Tongue (tissue), 2 donors: ENCODE data around the gene USP6NL. TPM values are rescaled to one million over a fixed set of nuclear protein-coding genes. Genes with fewer than 3 reads are reported as not detected.
A peak's percentile ranks its signal among the peaks of the same experiment; 100 is the strongest.
"Not testable (repeated sequence)": the region's sequence is repeated elsewhere in the genome, so short reads cannot be mapped to it uniquely, and the experiment has no call there.

Source experiments
- DNase-seq: peaks from one replicate; pipeline ENCODE4 v3.0.0-alpha.2; 2015
- total RNA-seq: library from RNA; depleted of rRNA; stranded (reverse); fragments of >200 nt; gene quantifications from one replicate; pipeline ENCODE4 v1.2.3, GENCODE V29; 2014

The USP6NL gene
- total RNA-seq, 1 donor from 2014 or later: 15.4 TPM

DNA sequence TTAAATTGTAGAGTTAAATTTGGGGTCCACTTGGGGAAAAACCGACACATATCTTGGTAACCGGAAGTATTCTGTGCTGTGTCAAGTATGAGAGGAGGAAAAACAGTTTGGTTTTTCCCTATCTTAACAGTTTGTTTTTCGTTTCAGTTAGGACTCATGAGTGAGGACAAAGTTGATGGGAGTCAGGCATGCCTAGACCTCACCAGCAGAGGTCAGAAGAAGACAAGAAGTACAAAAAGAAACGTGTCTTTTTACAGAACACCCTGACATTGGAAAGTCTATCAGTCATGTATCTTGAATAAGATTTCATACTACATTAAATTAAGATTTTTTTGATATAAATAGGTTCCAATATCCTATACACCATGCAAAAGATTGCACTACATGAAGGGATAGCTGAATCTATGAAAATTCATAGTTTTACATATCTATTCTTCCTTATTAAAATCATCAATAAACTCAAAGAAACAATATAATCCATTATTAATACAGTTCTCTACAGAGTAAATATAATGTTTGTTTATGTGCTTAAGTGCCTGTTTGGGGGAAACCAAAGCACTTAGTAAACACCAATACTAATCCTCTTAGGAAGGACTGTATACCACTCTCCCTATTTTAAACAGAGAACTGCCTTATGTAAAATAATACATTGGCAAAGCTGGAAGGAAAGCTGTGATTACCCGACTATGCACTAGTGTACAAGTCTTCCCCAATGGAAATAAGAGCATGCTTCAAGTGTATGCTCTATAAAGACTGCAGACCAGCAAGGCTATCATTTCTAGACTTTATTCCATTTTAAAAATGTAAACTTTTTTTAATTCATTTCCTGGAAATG lies 95.6 kb downstream of the USP6NL start:
- DNase-seq: peak; percentile 82

DNA sequence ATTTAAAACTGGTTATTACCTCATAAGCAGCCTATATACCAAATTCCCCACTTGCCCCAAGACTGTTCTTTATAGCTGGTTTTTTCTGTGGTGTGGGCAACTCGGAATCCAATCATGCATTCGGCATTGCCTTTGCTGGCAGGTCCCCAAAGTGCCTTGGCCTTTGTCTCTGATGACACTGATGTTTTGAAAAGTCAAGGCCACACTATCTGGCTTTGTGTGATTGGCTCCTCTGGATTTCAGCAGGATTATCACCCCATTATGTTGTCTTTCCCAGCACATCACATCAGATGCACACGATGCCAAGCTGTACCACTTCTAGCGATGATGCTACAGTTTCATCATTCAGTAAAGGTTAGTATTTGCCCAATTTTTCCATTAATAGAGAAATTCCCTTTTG lies 97.7 kb downstream of the USP6NL start:
- no peak for DNase-seq

GRCh38 chr10:11512596-11512995 lies 98.9 kb downstream of the USP6NL start:
- DNase-seq: no peak

- no peak for DNase-seq
These were observed 100.1 kb downstream of the USP6NL start for GRCh38 chr10:11511321-11511720.

DNA sequence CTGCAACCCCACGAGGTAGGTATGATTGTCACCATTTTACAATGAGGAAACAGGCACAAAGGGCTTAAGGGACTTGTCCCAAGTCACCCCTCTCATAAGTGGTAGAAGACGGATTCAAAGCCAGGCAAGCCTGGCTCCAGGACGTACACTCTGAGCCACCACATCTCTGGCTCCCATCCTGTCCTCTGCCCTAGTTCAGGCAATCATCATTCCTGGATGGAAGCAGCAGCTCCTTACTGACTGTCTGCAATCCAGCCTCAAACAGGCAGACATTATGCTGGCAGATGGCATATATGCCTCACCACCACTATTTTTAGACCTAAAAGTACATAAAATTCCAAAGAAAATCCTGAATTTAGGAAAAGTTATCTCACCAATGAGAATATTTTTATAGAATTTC lies 100.7 kb downstream of the USP6NL start:
- no peak for DNase-seq

- DNase-seq: no peak
These were observed 101.2 kb downstream of the USP6NL start for GRCh38 chr10:11510281-11510680.

DNA sequence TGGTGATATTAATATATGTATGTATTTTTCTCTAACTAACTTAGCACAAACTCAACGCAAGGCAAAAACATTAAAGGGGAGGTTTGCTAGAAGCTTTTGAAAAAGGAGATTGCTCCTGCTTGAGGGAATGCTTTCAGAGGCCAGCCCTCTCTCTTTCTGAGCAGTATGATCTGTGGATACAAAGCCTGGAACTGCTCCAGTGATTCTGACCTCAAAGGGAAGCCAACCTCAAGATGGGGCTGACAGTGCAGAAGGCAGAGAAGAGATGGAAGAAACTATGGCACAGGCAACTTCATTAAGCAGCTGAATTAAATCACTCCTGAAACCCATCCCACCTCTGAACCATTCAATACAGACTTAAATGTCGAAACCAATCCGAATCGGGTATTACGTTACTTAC lies 102.4 kb downstream of the USP6NL start:
- no peak for DNase-seq

GRCh38 chr10:11506247-11506789 lies 105.1 kb downstream of the USP6NL start:
- no peak for DNase-seq

DNA sequence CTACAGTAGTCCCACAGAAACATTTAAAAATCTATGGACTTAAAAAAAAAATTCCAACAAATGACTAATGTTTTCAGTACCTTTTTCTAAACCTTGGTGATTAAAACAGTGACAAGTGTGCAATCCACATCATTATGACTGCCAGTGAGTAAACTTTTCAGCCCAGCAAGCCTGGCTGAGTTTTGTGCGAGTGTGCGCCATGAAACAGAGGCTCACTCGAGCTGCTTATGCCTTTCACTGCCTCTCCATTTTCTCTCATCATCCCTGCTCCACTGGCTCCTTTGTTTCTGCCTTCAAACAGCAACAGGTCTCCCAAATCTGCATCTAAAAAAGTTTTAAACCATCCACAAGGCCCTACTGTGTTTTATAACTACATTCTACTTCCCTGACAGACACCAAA lies 105.8 kb downstream of the USP6NL start:
- DNase-seq: no peak

DNA sequence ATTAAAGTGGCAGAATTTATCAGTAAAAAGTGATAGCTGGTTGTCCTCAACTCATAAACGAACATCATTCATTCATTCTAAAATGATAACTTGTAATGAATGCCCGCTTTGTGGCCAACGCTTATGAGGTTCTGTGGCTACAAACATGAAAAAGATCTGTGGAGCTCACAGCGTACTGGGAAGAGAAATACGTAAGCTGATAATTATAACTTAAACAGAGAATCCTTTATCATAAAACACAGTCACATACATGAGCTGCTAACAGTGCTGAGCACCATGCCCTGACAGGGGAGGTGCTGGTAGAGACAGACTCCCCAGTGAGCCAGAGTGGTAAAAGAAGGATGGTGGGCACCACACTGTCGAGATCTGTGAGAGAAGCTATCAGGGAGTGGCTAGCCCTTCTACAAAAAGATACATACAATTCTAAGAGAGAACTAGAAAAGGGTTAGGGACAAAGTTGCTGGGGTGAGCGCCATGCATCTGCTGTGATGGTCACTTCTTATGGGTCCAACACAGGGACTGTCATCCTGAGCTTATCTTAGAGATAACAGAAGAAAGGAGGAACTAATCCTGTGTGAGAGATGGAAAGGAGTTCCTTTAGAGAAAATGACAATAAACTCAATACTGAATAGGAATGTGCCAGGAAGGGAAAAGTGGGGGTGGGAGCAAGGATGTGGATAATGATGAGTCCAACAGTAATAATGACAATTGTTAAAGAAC lies 106.7 kb downstream of the USP6NL start:
- DNase-seq: no peak

GRCh38 chr10:11501600-11501999 lies 109.8 kb downstream of the USP6NL start:
- DNase-seq: no peak

GRCh38 chr10:11499425-11500071 lies 111.9 kb downstream of the USP6NL start:
- no peak for DNase-seq

GRCh38 chr10:11498399-11498798 lies 113.1 kb downstream of the USP6NL start:
- no peak for DNase-seq

DNA sequence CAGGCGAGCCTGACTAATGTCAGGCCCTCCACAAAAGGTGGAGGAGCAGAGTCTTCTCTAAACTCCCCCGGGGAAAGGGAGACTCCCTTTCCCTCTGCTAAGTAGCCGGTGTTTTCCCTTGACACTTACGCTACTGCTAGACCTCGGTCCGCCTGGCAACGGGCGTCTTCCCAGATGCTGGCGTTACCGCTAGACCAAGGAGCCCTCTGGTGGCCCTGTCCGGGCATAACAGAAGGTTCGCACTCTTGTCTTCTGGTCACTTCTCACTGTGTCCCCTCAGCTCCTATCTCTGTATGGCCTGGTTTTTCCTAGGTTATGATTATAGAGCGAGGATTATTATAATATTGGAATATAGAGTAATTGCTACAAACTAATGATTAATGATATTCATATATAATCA lies 116.5 kb downstream of the USP6NL start:
- not testable (repeated sequence) for DNase-seq

GRCh38 chr10:11493646-11494045 lies 117.8 kb downstream of the USP6NL start:
- DNase-seq: no peak

GRCh38 chr10:11491087-11491486 lies 120.4 kb downstream of the USP6NL start:
- DNase-seq: no peak

- no peak for DNase-seq
These were observed 121.9 kb downstream of the USP6NL start for GRCh38 chr10:11489591-11489990.

GRCh38 chr10:11488126-11488525 lies 123.3 kb downstream of the USP6NL start:
- no peak for DNase-seq

DNA sequence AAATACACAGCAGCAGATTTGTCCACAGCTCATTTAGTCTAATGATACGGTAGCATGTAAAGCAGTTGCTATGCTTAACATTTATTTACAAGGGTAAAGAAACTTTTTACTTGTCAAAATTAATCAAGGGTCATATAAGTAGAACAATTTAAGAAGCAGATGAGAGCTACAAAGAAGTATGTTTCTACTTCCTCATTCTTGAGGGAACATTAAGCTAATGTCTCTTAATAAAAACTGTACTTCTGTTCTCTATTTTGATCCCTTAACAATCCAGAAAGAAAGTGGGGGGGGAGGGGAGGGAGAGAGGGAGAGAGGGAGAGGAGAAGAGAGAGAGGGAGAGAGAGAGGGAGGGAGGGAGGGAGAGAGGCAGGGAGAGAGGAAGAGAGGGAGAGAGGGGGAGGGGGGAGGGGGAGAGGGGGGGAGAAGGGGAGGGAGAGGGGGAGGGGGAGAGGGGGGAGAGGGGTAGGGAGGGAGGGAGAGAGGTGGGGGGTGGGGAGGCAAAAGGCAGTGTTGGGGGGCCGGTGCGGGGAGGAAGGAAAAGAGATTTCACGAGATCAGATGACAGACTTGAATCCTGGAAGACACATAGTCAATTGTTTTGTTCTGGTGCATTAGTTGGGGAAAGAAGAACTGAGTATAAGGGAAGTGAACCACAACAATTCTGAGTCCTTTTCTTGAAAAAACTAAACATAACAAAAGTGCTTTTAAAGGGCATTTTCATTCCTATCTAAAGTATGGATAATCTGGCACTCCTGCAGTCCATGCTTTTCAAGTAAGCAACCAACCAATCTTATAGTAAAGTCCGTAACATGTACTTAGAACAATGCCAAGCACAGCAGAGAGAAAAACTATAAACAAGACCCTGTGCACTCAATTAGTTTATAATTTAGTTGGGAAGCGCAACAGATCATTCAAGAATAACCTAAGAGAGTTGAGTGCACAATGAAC lies 128.0 kb downstream of the USP6NL start:
- DNase-seq: no peak

GRCh38 chr10:11482306-11482705 lies 129.1 kb downstream of the USP6NL start:
- DNase-seq: no peak

- DNase-seq: no peak
These were observed 130.8 kb downstream of the USP6NL start for GRCh38 chr10:11480687-11481086.

GRCh38 chr10:11479300-11479699 lies 132.2 kb downstream of the USP6NL start:
- DNase-seq: no peak
